Right ventricle myocardium superior (tissue), 1 donor: Measurements from ENCODE around the gene BMPER. TPM values are rescaled to one million over a fixed set of nuclear protein-coding genes. Genes with fewer than 3 reads are reported as not detected.
A peak's percentile ranks its signal among the peaks of the same experiment; 100 is the strongest.

ENCODE experiments used
- ATAC-seq: fragments of 200-7000 bp; cut with Tn5 transposase; one replicate; pipeline ENCODE4 v1.9.1; 2020; ENCODE audit warnings: mild to moderate bottlenecking; ENCODE audit not compliant: poor library complexity
- DNase-seq: peaks from one replicate; pipeline ENCODE4 v3.0.0-alpha.2; 2020
- intact Hi-C: fragments of 100-400 bp; cut with DNase I; formaldehyde crosslinking; loops from one replicate; pipeline ENCODE4 v1.11.2; 2022
- total RNA-seq: library from RNA; stranded (reverse); fragmentation: NEBNext Ultra II Directional; extraction: Animal tissue kit (Norgen Biotek cat#: 25700); gene quantifications from one replicate; pipeline ENCODE4 v1.2.1, GENCODE V29; 2021
- donor health status: DM: no; HTN: yes; CAD: no; lungs with severe emphysema.

Gene BMPER
- total RNA-seq, 1 donor from 2014 or later, result 2.3 TPM

DNA sequence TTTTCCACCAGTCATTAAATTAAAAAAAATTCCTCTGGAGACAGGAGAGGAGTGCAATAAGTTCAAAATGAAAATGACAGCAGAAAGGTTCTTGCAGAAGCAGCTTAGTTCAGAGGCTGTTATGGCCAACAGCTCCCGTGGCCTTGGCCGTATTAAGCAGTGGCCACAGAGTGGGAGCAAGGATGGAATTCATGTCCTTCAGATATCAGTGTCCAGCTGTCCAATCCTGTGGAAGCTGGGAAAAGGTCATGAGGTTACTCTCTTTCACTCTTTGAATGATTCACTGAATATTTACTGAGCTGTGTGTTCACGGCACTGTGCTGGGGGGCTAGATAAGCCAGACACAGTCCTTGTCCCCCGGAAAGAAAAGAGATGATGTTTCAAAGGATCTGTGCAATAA is 231.8 kb downstream of the BMPER start:
- intact Hi-C loops, result no loop called here
- ATAC-seq (no peak), DNase-seq (no peak)

GRCh38 chr7:34138483-34138882 is 233.1 kb downstream of the BMPER start:
- no peak for DNase-seq
- ATAC-seq, result no peak
- intact Hi-C loops, result no loop called here

DNA sequence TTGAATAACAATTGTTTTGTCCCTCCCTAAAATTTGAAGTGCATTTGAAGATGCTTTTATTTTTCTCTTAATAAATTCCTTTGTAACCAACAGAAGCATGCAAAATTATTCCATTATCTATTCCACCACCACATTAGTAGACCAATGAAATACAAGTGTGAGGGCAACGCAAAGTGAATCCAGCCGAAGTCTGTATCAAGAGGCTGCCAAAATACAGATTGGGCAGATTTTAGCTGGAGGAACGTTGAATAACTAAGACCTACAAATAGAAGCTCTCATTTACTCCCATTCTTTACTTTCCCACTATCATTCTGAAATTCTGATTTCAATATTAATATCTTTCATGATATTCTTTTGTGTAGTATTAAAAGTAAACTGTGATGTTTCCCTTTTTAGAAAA is 233.7 kb downstream of the BMPER start:
- intact Hi-C loops, result no loop called here
- no peak for ATAC-seq

DNA sequence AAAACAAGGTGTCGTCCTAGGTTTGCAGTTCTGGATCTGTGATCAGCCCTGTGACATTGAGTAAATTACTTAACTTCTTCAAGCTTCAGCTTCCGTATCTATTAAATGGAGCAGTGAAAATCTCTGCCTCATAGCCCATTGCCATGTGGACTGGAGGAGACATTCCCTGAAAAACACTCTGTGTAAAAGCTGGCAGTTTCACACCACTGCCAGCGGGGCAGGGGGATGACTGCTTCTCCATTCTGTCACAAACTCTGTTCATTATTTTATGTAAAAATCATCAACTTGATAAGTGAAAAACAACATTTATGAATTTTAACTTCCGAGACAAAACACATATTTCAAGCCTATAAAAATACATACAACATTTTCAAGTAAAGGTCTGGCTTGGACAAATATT is 234.7 kb downstream of the BMPER start:
- intact Hi-C loops, result no loop called here
- ATAC-seq (no peak), DNase-seq (no peak)

More for the DNA sequence above, 233.7 kb downstream of the BMPER start:
- no peak for DNase-seq

DNA sequence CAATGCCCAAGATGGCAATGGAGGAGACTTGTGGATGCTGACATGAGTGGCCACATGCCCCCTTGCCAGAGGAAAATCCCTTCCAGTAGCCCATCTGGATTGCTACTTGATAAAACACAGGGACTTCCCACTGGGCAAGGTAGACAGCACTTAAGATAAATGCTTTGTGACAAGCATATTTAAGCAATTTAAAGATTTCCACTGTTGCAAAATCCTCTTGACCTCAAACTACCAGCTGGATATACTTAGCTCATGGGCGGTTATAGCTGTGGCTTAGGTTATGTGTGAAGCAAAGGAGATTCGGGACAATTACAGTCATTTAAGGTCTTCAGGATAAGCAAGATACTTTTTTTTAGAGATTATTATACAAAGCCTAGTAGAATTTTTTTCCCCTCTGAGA is 238.1 kb downstream of the BMPER start:
- ATAC-seq (no peak), DNase-seq (no peak)
- intact Hi-C loops, result no loop called here

DNA sequence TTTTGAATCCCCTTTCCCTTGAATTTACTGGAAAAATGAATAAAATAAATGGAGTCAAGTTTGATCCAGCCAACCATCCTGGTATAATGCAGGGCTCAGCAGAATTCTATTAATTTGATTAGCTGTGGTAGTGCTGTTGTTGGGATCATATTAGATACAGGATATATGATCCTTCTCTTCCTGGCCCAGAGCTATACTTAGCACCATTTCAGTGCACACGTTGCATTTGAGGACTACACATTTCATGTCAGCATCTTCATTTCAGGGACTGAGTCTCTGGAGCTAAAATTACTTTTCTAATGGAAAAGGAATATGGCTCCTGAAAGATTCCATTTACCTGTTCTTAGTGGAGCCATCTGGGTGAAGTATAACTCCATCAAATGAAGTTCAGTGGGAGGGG is 240.3 kb downstream of the BMPER start:
- DNase-seq, result no peak
- ATAC-seq, result no peak
- intact Hi-C loops, result no loop called here

- ATAC-seq (no peak), DNase-seq (no peak)
- intact Hi-C loops, result no loop called here
These were observed 248.4 kb downstream of the BMPER start for GRCh38 chr7:34153656-34154270.

GRCh38 chr7:34155220-34155908 is 250.0 kb downstream of the BMPER start:
- intact Hi-C loops, result no loop called here
- ATAC-seq (peak; percentile 77), DNase-seq (no peak)

DNA sequence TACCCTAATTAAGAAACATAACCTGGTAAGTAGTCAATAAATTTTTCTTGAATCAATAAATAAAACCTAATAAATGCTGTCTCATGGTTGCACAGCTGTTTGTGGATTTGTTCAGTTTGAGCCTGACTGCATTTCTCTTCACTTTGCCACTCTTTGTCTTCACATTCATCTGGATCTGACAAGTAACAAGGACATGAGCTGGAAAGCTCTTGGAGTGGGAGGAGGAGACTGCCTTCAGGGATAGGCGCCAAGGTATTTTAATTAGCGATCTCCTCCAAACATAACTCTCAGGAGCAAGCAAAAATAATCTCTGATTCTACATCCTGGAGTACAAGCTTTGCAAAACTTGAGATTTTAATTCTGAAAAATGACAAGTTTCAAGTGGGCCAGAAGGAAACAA is 251.0 kb downstream of the BMPER start:
- intact Hi-C loops, result no loop called here
- DNase-seq, result no peak
- ATAC-seq, result peak; percentile 37

DNA sequence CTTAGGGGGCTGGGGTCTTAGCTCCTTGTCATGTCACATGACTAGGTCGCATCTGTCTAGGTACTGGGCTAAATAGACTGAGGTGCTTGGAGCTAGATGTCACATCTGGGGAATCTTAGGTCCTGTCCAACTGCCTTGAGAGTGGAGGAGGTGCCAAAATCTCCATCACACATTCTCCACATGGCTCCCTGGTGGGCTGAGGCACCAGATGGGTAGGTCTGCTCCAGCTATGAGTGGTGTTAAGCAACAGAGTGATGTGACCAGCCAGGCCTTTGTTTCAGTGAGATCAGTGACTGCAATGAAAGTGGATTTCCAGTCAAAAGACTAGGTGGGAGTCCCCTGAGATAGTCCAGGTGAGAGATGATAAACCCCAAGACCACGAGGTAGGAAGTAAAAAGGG is 251.8 kb downstream of the BMPER start:
- no peak for ATAC-seq
- intact Hi-C loops, result no loop called here
- no peak for DNase-seq

DNA sequence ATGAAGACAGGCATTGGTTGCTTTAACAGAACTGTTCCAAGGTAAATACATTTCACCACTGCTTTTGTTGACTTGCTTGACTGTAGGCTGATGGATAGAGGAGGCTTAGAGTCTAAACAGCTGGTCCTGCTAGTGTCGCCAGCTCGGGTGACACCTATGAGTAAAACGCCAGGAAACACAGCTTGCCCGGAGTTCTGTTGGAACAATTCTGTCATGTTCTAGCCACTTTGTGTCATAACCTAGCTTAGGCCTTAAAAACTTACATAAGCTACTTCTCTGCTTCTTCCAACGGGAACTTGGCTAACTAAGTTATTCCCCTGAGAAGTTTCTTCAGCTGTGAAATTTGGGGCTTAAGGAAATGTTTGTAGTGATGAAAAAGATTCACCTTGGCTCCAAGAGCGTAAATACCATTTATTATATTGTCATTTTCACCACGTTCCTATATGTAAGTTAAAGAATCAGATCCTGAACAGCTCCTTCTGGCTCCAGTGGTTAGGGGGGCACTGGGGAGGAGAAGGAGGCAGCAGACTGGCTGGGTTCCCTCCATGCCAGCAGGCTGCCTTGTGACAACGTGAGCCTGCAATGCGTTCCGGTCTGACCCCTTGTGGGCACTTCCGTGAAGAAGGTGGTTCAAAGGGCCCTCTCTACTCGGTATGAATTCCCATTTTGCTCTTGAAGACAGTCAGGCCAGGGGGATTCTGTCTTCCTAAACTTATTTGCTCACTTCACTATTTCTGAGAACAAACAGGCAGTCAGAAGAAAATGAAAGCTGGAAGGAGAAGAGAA is 253.2 kb downstream of the BMPER start:
- intact Hi-C loops, result no loop called here
- DNase-seq, result peak; percentile 58

GRCh38 chr7:34160261-34160752 is 255.0 kb downstream of the BMPER start:
- ATAC-seq, result no peak
- intact Hi-C loops, result loop anchor here (10.0 kb wide), 1 partner anchor 64 kb away; no protein-coding TSS in a partner anchor
- no peak for DNase-seq

More for the DNA sequence above, 253.2 kb downstream of the BMPER start:
- peak; percentile 81 for ATAC-seq

DNA sequence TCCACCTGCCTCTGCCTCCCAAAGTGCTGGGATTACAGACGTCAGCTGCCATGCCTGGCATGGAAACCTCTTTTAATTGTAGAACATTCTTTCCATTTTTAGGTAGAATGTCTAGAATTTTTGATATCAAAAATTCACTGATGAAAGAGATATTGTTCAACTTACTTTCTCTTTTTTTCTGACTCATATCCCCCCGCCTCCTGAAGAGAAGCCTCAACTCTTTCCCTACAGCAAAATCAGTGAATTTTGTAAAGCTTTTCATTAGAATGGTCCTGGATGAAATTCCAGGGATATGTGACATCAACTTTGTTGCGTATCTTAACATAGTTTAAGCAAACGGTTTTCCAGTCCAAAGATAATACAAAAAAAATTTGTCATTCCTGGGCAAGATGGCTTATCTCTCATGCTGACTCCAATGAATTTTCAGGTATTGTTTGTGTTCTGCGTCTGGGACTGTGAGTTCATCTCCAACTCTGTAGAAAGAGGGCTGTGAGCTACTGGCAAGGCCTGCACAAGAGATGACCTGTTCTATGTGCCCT is 256.8 kb downstream of the BMPER start:
- ATAC-seq, result no peak
- no peak for DNase-seq
- intact Hi-C loops, result loop anchor here (10.0 kb wide), 1 partner anchor 63 kb away; no protein-coding TSS in a partner anchor

GRCh38 chr7:34162677-34163076 is 257.3 kb downstream of the BMPER start:
- ATAC-seq, result no peak
- DNase-seq, result no peak
- intact Hi-C loops, result loop anchor here (10.0 kb wide), 1 partner anchor 62 kb away; no protein-coding TSS in a partner anchor

GRCh38 chr7:34163956-34164355 is 258.6 kb downstream of the BMPER start:
- DNase-seq, result no peak
- ATAC-seq, result no peak
- intact Hi-C loops, result loop anchor here (10.0 kb wide), 1 partner anchor 61 kb away; no protein-coding TSS in a partner anchor

- DNase-seq (no peak), ATAC-seq (peak; percentile 29)
- intact Hi-C loops, result loop anchor here (10.0 kb wide), 1 partner anchor 59 kb away; no protein-coding TSS in a partner anchor
These were observed 260.1 kb downstream of the BMPER start for GRCh38 chr7:34165466-34165865.

GRCh38 chr7:34165927-34166550 is 260.7 kb downstream of the BMPER start:
- DNase-seq (no peak), ATAC-seq (peak; percentile 48)
- intact Hi-C loops, result loop anchor here (10.0 kb wide), 1 partner anchor 59 kb away; no protein-coding TSS in a partner anchor

GRCh38 chr7:34168013-34168412 is 262.7 kb downstream of the BMPER start:
- intact Hi-C loops, result loop anchor here (10.0 kb wide), 1 partner anchor 57 kb away; no protein-coding TSS in a partner anchor
- ATAC-seq, result no peak
- DNase-seq, result no peak
